GM21528 (cell line): Measurements from ENCODE around the gene SLC17A9.
A peak's percentile ranks its signal among the peaks of the same experiment; 100 is the strongest.

Source experiments
- ATAC-seq: cut with Tn5 transposase; IDR thresholded peaks from one replicate; pipeline ENCODE4 v1.9.1; 2021; ENCODE audit warnings: mild to moderate bottlenecking, moderate library complexity; ENCODE audit not compliant: unreplicated experiment, low FRiP score

Gene SLC17A9

GRCh38 chr20:62997417-62998035 is 45.0 kb downstream of the SLC17A9 start:
- ATAC-seq: no peak

- no peak for ATAC-seq
These were observed 45.9 kb downstream of the SLC17A9 start for GRCh38 chr20:62998449-62998848.

- no peak for ATAC-seq
These were observed 47.1 kb downstream of the SLC17A9 start for GRCh38 chr20:62999580-62999979.

- ATAC-seq: no peak
These were observed 47.5 kb downstream of the SLC17A9 start for GRCh38 chr20:63000036-63000435.

DNA sequence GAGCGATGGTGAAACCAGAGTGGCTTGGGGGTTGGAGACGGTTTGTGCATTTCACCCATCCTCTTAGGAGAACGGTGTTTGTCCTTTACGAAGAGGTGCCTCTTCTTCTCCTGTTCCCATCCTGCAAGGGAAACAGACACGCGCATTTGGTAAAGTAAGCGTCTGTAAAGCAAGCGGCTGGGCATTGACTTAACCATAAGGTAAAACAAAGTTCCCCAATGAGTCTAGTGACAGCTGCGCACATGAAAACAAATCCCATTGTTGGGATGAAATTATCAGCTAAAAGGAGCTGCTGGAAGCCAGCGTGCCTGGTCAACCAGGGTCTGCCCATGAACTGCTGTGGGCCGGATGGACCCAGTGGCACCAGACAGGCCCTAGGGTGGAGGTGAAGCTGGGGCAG is 48.4 kb downstream of the SLC17A9 start:
- ATAC-seq: no peak

DNA sequence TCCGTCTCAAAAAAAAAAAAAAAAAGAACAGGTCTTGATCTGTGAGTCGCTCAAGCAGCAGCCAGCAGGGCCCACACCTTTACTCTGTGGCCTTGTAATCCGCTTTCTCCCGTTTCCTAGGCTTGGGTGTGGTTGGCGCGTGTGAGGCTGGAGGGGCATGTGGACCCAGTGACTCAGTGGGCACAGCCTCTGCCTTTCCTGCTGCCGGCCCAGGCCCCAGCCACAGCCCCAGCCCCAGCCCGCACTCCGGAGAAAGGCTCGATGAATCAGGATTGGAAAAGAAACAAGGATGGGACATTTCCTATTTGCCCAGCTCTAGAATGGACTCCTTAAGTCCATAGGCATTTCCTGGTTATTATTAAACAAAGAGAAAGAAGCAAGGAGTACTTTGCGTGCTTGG is 50.0 kb downstream of the SLC17A9 start:
- no peak for ATAC-seq

DNA sequence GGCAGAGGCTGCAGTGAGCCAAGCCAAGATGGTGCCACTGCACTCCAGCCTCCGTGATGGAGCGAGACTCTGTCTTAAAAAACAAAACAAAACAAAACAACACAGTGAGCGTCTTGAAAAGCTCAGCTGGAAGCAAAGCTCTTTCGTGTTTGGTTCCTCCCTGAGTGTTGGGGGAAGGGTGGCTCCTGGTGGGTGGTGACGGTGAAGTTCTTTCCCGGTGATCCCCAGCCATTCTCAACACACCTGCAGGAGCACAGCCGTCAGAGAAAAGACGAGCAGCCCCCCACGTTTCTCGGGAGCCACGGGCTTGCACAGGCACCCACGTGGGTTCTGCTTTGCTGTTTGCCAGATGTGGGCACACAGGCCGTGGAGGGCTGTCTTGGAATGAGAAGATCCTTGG is 51.0 kb downstream of the SLC17A9 start:
- no peak for ATAC-seq

DNA sequence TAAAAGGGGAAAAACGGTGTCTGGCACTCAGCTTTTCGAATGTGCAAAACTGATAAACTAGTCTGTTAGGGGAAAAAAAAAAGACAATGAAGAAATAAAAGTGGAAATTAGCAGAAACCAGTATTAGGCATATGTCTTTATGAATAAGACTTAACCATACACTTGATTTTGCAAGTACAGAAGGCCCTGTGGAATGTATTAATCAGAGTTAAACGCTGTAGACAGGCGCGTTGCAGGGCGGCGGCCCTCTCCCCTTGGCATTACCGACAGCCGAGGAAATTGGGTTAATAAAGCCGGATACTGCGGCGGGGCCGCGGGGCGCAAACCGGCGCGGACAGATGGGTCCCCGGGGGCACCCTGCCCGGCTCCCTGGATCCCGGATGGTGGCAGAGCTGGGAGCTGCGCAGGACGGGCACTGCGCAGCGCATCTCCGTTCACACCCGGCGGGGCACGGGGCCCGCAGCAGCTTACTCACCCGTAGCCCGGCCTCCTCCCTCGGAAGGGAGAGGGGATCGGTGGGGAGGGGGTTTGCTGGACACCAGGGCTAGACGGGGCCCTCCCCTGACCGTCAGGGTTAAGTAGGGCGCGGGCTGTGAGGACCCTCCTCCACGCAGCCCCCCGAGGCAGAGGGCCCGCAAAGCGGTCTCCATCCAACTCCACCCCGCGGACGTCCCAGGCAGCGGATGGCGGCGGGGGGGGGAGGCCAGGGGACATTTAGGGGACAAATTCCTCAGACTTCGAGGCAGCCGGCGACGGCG is 52.3 kb downstream of the SLC17A9 start:
- ATAC-seq: no peak

GRCh38 chr20:63005365-63005861 is 52.9 kb downstream of the SLC17A9 start:
- no peak for ATAC-seq

- ATAC-seq: no peak
These were observed 53.5 kb downstream of the SLC17A9 start for GRCh38 chr20:63005862-63006539.

- ATAC-seq: no peak
These were observed 54.2 kb downstream of the SLC17A9 start, which contains the start of gene BHLHE23 for GRCh38 chr20:63006540-63007359. TSS of gene BHLHE23 (minus strand) at chr20:63006964. CDS start at chr20:63006774, 190 bp downstream.

GRCh38 chr20:63007360-63007645 is 54.8 kb downstream of the SLC17A9 start:
- ATAC-seq: no peak

- no peak for ATAC-seq
These were observed 55.4 kb downstream of the SLC17A9 start for GRCh38 chr20:63007646-63008488.

GRCh38 chr20:63008541-63009044 is 56.1 kb downstream of the SLC17A9 start:
- no peak for ATAC-seq

- peak; percentile 45 for ATAC-seq
These were observed 56.8 kb downstream of the SLC17A9 start for GRCh38 chr20:63009045-63009961.

GRCh38 chr20:63009988-63010769 is 57.7 kb downstream of the SLC17A9 start:
- peak; percentile 50 for ATAC-seq

- no peak for ATAC-seq
These were observed 59.3 kb downstream of the SLC17A9 start for GRCh38 chr20:63011798-63012197.

DNA sequence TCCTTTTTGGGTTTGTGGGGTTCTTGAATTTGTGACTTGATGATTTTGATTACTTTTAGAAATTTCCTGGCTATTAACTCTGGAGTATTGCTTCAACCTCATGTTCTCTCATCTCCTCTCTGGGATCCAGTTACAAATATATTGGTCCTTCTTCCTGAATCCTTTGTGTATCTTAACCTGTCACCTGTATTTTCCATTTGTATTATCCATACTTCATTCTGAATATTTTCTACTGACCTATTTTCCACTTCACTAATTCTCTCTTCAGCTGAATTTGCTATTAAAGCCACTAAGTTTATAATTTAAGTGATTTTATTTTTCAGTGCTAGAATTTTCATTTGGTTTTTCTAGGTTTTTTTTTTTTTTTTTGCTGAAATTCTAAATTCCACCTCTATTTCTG is 60.7 kb downstream of the SLC17A9 start:
- no peak for ATAC-seq
